ENCODE results near the gene CCL15.

GRCh38 chr17:35998018-35998545, 3.3 kb downstream of the CCL15 start:
- TF ChIP-seq CTCF (IDR thresholded peaks at IDR 0.05; ENCODE audit: extremely low read depth in 1 of 2, insufficient read depth in 1 of 2, low read depth in 1 of 2, low read length in 2 of 2) (no peak), EZH2 (IDR thresholded peaks at IDR 0.05; ENCODE audit: borderline replicate concordance, low read depth, low read length, severe bottlenecking) (no peak), POLR2A (IDR thresholded peaks at IDR 0.05; ENCODE audit: low read depth, low read length) (no peak), MYC (IDR thresholded peaks at IDR 0.05; ENCODE audit: low read depth, low read length) (no peak), POLR2AphosphoS5 (IDR thresholded peaks at IDR 0.05; ENCODE audit: insufficient read depth, low read depth, low read length) (no peak), FOS (IDR thresholded peaks at IDR 0.05; ENCODE audit: borderline replicate concordance, insufficient read depth, low read length) (no peak), JUN (IDR thresholded peaks at IDR 0.05; ENCODE audit: borderline replicate concordance, insufficient read depth, insufficient read length, low read depth) (no peak), GATA2 (IDR thresholded peaks at IDR 0.05; ENCODE audit: insufficient read depth, insufficient read length, low read depth, low read length) (no peak)
- TF ChIP-seq, protein P1, sequence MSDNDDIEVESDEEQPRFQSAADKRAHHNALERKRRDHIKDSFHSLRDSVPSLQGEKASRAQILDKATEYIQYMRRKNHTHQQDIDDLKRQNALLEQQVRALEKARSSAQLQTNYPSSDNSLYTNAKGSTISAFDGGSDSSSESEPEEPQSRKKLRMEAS (IDR thresholded peaks at IDR 0.05; ENCODE audit: insufficient read depth, insufficient read length), result no peak

Measured in endothelial cell of umbilical vein (primary cell).